HG03442 (cell line): ENCODE data around the gene EIF5AL1.
"Not testable (repeated sequence)": the region's sequence is repeated elsewhere in the genome, so short reads cannot be mapped to it uniquely, and the experiment has no call there.

Experiments
- ATAC-seq: cut with Tn5 transposase; IDR thresholded peaks from one replicate; pipeline ENCODE4 v1.9.1; 2021; ENCODE audit warnings: mild to moderate bottlenecking, moderate library complexity; ENCODE audit not compliant: unreplicated experiment

The EIF5AL1 gene

GRCh38 chr10:79511891-79512583 lies at the start of gene EIF5AL1:
Gene EIF5AL1 (plus strand): TSS chr10:79512533. CDS start chr10:79512650, 117 bp downstream.
- not testable (repeated sequence) for ATAC-seq

GRCh38 chr10:79463578-79464496 lies 48.5 kb upstream of the EIF5AL1 start:
- ATAC-seq, result no peak

GRCh38 chr10:79465341-79465740 lies 47.0 kb upstream of the EIF5AL1 start:
- ATAC-seq, result no peak

- ATAC-seq, result no peak
Measured at GRCh38 chr10:79468015-79468560, 44.2 kb upstream of the EIF5AL1 start.

- ATAC-seq, result no peak
Measured at GRCh38 chr10:79468841-79469585, 43.3 kb upstream of the EIF5AL1 start.

GRCh38 chr10:79470096-79470495 lies 42.2 kb upstream of the EIF5AL1 start:
- ATAC-seq, result no peak

GRCh38 chr10:79471776-79472175 lies 40.6 kb upstream of the EIF5AL1 start:
- ATAC-seq, result no peak

- ATAC-seq, result no peak
Measured at GRCh38 chr10:79472449-79472848, 39.9 kb upstream of the EIF5AL1 start.

GRCh38 chr10:79472951-79473350 lies 39.4 kb upstream of the EIF5AL1 start:
- ATAC-seq, result no peak

GRCh38 chr10:79473496-79474095 lies 38.7 kb upstream of the EIF5AL1 start:
- ATAC-seq, result no peak

- ATAC-seq, result no peak
Measured at GRCh38 chr10:79475119-79475653, 37.1 kb upstream of the EIF5AL1 start.

GRCh38 chr10:79475877-79476276 lies 36.5 kb upstream of the EIF5AL1 start:
- no peak for ATAC-seq

- no peak for ATAC-seq
Measured at GRCh38 chr10:79476645-79477044, 35.7 kb upstream of the EIF5AL1 start.

- ATAC-seq, result no peak
Measured at GRCh38 chr10:79477456-79477855, 34.9 kb upstream of the EIF5AL1 start.

- no peak for ATAC-seq
Measured at GRCh38 chr10:79479283-79479909, 32.9 kb upstream of the EIF5AL1 start.

- ATAC-seq, result no peak
Measured at GRCh38 chr10:79482304-79482703, 30.0 kb upstream of the EIF5AL1 start.

- no peak for ATAC-seq
Measured at GRCh38 chr10:79482741-79483140, 29.6 kb upstream of the EIF5AL1 start.

GRCh38 chr10:79483299-79483698 lies 29.0 kb upstream of the EIF5AL1 start:
- ATAC-seq, result no peak

- no peak for ATAC-seq
Measured at GRCh38 chr10:79483948-79484347, 28.4 kb upstream of the EIF5AL1 start.

GRCh38 chr10:79484476-79484875 lies 27.9 kb upstream of the EIF5AL1 start:
- ATAC-seq, result no peak
